ENCODE results near the gene ATP5PD.

DNA sequence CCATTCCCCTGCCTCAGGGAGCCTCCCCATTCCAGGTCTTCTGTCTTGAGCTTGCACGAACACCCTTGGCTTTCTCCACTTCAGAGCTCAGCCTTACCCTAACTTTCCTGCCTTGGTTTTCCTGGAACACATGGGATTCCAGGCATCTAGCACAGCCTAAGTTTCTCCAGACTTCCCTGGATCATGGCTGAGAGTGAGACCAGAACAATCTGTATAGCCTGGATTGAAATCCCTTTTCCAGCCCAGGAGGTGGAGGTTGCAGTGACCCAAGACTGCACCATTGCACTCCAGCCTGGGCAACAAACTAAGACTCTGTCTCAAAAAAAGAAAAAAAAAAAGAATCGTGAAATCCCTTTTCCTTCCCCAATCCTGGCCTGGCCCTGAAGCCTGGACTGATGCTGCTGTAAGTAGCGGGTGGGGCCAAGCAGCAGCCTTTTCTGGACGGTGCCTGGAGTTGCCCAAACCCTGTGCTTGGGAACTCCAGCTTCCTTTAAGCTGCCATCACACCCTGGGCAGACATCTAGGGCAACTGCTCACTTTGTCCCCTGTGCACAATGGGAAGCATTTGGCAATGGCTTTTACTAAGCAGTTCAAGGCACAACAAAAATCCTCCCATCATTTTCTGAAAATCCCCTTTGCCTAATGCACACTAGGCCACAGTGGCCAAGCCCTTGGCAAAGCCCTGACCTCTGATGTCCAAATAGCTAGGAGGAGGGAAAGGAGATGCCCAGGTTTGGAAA is 29.0 kb upstream of the ATP5PD start:
- TF ChIP-seq, protein P1, sequence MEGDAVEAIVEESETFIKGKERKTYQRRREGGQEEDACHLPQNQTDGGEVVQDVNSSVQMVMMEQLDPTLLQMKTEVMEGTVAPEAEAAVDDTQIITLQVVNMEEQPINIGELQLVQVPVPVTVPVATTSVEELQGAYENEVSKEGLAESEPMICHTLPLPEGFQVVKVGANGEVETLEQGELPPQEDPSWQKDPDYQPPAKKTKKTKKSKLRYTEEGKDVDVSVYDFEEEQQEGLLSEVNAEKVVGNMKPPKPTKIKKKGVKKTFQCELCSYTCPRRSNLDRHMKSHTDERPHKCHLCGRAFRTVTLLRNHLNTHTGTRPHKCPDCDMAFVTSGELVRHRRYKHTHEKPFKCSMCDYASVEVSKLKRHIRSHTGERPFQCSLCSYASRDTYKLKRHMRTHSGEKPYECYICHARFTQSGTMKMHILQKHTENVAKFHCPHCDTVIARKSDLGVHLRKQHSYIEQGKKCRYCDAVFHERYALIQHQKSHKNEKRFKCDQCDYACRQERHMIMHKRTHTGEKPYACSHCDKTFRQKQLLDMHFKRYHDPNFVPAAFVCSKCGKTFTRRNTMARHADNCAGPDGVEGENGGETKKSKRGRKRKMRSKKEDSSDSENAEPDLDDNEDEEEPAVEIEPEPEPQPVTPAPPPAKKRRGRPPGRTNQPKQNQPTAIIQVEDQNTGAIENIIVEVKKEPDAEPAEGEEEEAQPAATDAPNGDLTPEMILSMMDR (IDR thresholded peaks at IDR 0.05), result no peak
- TF ChIP-seq POLR2A (IDR thresholded peaks at IDR 0.05) (no peak), POLR2AphosphoS5 (IDR thresholded peaks at IDR 0.05) (no peak)
